GM12864 (cell line): ENCODE results near the gene MTUS2.
A peak's percentile ranks its signal among the peaks of the same experiment; 100 is the strongest.

Experiments
- DNase-seq: peaks from one replicate; pipeline ENCODE4 v3.0.0-alpha.2; 2011; ENCODE audit warnings: low read depth
- H3K4me3 ChIP-seq: 2 replicates; pipeline ENCODE4 v1.5.1; 2011; ENCODE audit warnings: mild to moderate bottlenecking, low read depth, low read length, control low read depth
- TF ChIP-seq, protein P1 (sequence below): IDR thresholded peaks from 2 replicates; pipeline ENCODE4 v1.5.1; 2011; ENCODE audit warnings: low read depth, mild to moderate bottlenecking, moderate library complexity, low read length, control low read depth, inconsistent platforms; ENCODE audit errors: missing control alignments

MTUS2 gene

DNA sequence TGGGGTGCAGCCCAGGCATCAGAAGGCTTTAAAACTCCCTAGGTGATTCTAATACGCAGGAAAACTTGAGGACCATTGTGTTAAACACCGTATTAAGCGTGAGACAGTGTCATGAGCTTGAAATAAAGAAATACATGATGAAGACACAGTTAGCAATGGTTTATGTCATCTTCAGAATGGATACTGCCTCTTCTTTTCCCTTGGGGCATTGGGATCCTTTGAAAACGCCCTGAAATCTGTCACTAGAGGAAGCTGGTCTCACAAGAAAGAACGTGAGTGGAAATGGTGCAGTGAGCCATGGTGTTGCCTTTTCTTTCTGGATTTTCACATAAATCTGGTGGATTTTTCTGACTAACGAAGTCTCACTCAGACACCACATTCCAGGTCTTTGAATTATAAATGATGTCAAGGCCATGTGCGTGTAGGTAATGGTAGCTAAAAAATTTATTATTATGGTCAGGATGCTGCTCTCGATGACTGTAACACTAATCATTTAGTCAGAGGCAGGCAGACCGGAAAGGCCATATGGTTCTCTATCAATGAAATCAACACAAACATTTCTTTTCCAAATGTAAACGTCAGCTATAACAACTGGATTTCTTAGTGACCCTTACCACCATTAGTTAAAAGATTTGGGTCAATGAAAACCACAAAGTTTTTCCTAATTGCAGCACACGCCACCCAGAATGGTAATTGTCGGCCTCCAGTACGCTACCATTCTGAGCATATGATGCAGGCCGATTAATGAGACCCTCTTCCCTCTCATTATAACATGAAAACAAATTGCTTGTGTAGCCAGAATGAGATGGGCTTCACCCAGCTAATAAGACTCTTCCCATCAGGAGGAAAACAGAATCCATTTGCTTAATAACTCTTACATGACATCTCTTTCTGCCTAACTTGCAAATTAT is 669.8 kb downstream of the MTUS2 start:
- TF ChIP-seq, protein P1, sequence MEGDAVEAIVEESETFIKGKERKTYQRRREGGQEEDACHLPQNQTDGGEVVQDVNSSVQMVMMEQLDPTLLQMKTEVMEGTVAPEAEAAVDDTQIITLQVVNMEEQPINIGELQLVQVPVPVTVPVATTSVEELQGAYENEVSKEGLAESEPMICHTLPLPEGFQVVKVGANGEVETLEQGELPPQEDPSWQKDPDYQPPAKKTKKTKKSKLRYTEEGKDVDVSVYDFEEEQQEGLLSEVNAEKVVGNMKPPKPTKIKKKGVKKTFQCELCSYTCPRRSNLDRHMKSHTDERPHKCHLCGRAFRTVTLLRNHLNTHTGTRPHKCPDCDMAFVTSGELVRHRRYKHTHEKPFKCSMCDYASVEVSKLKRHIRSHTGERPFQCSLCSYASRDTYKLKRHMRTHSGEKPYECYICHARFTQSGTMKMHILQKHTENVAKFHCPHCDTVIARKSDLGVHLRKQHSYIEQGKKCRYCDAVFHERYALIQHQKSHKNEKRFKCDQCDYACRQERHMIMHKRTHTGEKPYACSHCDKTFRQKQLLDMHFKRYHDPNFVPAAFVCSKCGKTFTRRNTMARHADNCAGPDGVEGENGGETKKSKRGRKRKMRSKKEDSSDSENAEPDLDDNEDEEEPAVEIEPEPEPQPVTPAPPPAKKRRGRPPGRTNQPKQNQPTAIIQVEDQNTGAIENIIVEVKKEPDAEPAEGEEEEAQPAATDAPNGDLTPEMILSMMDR: no peak
- H3K4me3 ChIP-seq: no peak overlapping the region
- no peak for DNase-seq

DNA sequence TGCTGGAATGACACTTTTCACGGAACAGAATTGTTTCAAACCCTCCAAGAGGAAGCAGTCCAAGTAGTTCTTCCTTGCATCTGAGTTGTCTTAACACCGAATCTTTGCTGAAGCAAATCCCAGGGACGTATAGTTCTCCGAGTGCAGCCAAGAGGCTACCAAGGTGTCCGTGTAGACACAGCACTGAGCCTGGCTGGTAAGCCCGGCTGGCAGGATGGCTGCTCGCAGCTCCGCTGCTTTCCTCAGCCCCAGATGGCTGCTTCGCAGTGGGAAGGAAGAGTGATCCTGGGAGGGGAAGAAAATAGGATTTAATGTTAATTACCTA is 670.4 kb downstream of the MTUS2 start:
- H3K4me3 ChIP-seq: no peak overlapping the region
- DNase-seq: no peak
- TF ChIP-seq, protein P1: no peak

DNA sequence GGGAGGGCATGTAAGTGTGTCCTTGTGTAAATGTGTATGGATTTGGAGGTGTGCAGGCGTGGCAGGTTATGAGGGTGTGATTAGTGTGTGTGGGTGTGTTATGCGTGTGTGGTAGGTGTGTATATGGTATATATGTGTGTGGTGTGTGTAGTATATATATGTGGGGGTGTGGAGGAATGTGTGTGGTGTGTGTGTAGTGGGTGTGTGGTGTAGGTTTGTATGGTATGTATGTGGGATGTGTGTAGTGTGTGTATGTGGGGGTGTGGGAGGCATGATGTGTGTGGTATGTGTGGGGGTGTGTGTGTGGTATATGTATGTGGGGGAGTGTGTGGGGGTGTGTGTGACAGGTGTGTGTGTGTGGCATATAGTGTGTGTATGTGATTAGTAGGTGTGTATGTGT is 671.1 kb downstream of the MTUS2 start:
- H3K4me3 ChIP-seq: no peak overlapping the region
- TF ChIP-seq, protein P1: no peak
- DNase-seq: no peak

DNA sequence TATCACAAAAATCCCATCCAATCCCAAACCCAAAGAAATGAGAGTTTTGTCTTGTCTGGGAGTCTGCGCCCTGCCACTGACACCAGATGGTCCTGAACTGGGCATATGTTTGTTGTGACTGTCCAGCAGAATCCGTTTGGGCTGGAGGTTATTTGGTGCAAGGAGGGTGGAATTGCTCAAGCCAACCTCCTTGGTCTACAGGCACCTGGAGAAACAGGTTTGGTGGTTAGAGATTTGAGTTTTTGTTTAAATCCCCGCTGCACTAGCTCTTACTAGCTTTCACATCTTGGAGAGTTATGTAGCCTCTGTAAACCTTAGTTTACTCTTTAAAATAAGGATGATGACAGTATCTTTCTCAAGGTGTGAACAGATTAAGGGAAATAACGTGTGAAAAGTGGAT is 673.7 kb downstream of the MTUS2 start:
- TF ChIP-seq, protein P1: no peak

DNA sequence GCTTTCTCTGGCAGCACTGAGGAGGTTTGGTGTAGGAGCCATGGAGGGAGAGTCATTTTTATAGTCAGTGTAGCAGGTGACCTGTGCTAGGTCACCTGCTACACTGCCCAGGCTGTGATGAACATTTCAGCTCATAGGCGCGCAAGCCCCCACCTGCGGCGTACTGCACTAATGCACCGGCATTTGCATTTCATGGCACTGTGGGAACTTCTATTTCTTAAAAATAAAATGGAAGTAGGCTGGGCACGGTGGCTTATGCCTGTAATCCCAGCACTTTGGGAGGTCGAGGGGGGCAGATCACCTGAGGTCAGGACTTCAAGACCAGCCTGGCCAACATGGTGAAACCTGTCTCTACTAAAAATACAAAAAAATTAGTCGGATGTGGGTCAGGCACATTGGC is 674.4 kb downstream of the MTUS2 start:
- no peak overlapping the region for H3K4me3 ChIP-seq
- TF ChIP-seq, protein P1: no peak
- DNase-seq: no peak

More for the DNA sequence above, 673.7 kb downstream of the MTUS2 start:
- DNase-seq: no peak
- no peak overlapping the region for H3K4me3 ChIP-seq

DNA sequence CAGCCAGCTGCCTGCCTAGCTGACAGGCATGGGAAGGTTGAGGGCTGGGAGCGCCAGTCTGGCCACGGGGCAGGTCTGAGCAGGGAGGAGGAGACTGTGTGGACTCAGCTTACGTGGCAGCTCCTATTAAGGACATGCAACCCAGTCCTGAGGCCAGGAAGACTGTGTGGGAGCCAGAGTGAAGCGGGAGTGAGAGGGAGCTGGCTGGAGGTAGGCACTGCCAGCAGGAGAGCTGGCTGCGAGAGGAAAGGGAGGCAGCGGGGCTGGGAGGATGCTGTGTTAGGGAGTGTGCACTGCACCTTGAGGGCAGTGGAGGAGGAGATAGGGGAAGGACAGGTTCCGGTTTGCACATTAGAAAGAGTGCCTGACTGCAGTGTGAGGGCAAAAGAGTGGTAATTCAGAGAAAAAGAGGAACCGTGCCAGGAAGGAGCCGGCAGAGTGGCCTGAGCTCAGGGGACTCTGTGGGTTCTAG is 676.1 kb downstream of the MTUS2 start:
- DNase-seq: peak; percentile 21
- H3K4me3 ChIP-seq: no peak overlapping the region
- TF ChIP-seq, protein P1: no peak
